ENCODE results near the gene KLHDC8A.
A peak's percentile ranks its signal among the peaks of the same experiment; 100 is the strongest.
"Not testable (repeated sequence)": the region's sequence is repeated elsewhere in the genome, so short reads cannot be mapped to it uniquely, and the experiment has no call there.

The KLHDC8A gene

DNA sequence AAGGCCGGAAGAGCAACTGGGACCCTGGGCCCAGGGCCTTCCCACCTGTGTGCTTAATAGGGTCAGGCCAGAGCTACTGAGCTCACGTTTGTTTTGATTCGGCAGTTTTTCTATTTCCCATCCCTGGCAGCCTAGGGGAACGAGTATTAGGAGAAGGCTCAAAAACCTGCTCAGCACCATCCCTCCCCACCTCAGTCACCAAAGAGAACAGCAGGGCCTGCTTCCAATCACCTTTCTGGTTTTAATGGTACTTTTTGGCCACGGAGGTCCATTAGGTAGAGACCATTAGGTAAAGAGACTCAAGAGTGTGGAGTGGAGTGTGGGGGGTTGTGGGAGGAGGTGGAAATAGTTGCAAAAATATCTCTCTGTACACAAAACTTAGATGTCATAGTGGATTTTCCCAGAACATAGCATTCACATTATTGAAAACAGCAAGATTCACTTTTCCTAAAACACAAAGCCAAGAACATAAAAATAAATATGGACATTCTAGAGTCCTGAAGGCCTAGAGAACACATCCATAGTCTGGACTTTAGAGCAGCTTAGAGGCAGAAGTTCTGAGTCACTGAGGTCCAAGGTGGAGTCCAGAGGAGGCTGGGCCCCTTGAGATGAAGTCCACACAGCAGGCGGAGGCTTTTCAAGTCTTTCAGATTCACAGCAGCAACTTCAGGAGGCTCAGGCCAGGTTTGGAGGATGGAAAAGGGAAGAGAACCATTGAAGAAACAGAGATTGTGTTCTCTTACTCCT lies 54.7 kb downstream of the KLHDC8A start:
- no peak for TF ChIP-seq CTCF (IDR thresholded peaks at IDR 0.05)
- Histone ChIP-seq H3K79me2 (no peaks in the 10 kb centered on the region), H3K27me3 (ENCODE audit: control insufficient read depth, insufficient read depth, low read length) (no peaks in the 10 kb centered on the region), H3K36me3 (ENCODE audit: control insufficient read depth, insufficient read depth, low read length) (no peaks in the 10 kb centered on the region), H3K4me2 (ENCODE audit: low read length) (no peak overlapping the region), H3K27ac (no peak overlapping the region), H3K9me3 (ENCODE audit: control insufficient read depth, low read length) (no peaks in the 10 kb centered on the region), H3K9ac (no peak overlapping the region), H3K4me1 (no peaks in the 10 kb centered on the region), H3K4me3 (ENCODE audit: low read depth, low read length) (no peak overlapping the region), H2AFZ (no peak overlapping the region)

GRCh38 chr1:205301205-205301821 lies 55.4 kb downstream of the KLHDC8A start:
- no peaks in the 10 kb centered on the region for H3K9me3 ChIP-seq (ENCODE audit: control insufficient read depth, low read length)
- H3K27me3 ChIP-seq (ENCODE audit: control insufficient read depth, insufficient read depth, low read length) = no peaks in the 10 kb centered on the region
- H3K4me2 ChIP-seq (ENCODE audit: low read length) = peak overlapping the region; percentile 31
- no peak for TF ChIP-seq CTCF (IDR thresholded peaks at IDR 0.05)
- no peaks in the 10 kb centered on the region for H3K36me3 ChIP-seq (ENCODE audit: control insufficient read depth, insufficient read depth, low read length)
- H3K4me1 ChIP-seq = no peaks in the 10 kb centered on the region
- no peaks in the 10 kb centered on the region for H3K79me2 ChIP-seq
- H3K9ac ChIP-seq = no peak overlapping the region
- H3K4me3 ChIP-seq (ENCODE audit: low read depth, low read length) = no peak overlapping the region
- no peak overlapping the region for H3K27ac ChIP-seq
- H2AFZ ChIP-seq = peak overlapping the region; percentile 50

DNA sequence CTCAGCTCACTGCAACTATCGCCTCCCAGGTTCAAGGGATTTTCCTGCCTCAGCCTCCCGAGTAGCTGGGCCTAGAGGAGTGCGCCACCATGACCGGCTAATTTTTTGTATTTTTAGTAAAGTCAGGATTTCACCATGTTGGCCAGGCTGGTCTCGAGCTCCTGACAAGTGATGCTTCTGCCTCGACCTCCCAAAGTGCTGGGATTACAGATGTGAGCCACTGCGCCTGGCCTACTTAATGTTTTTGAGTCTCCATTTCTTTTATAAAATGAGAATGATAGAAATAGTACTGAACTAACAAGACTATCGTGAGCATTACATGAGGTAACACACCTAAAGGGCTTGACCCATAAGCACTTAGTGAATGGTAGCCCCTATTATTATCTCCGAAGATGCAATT lies 56.6 kb downstream of the KLHDC8A start:
- Histone ChIP-seq H3K9ac (no peak overlapping the region), H3K9me3 (ENCODE audit: control insufficient read depth, low read length) (no peaks in the 10 kb centered on the region), H3K27ac (no peak overlapping the region), H3K36me3 (ENCODE audit: control insufficient read depth, insufficient read depth, low read length) (no peaks in the 10 kb centered on the region), H3K4me3 (ENCODE audit: low read depth, low read length) (no peak overlapping the region), H3K27me3 (ENCODE audit: control insufficient read depth, insufficient read depth, low read length) (no peaks in the 10 kb centered on the region), H2AFZ (no peak overlapping the region), H3K4me1 (no peaks in the 10 kb centered on the region), H3K4me2 (ENCODE audit: low read length) (no peak overlapping the region), H3K79me2 (no peaks in the 10 kb centered on the region)
- TF ChIP-seq CTCF (IDR thresholded peaks at IDR 0.05) = no peak

- Histone ChIP-seq H3K27me3 (ENCODE audit: control insufficient read depth, insufficient read depth, low read length) (no peaks in the 10 kb centered on the region), H3K4me1 (no peaks in the 10 kb centered on the region), H3K9ac (no peak overlapping the region), H2AFZ (no peak overlapping the region), H3K79me2 (no peaks in the 10 kb centered on the region), H3K4me2 (ENCODE audit: low read length) (no peak overlapping the region), H3K9me3 (ENCODE audit: control insufficient read depth, low read length) (no peaks in the 10 kb centered on the region), H3K36me3 (ENCODE audit: control insufficient read depth, insufficient read depth, low read length) (no peaks in the 10 kb centered on the region), H3K4me3 (ENCODE audit: low read depth, low read length) (no peak overlapping the region), H3K27ac (no peak overlapping the region)
- TF ChIP-seq CTCF (IDR thresholded peaks at IDR 0.05) = no peak
Measured at GRCh38 chr1:205298191-205298994, 58.3 kb downstream of the KLHDC8A start.

- H2AFZ ChIP-seq; H3K4me2 ChIP-seq (ENCODE audit: low read length); H3K79me2 ChIP-seq; H3K27ac ChIP-seq; H3K9ac ChIP-seq; H3K9me3 ChIP-seq (ENCODE audit: control insufficient read depth, low read length); H3K4me1 ChIP-seq; H3K4me3 ChIP-seq (ENCODE audit: low read depth, low read length); H3K27me3 ChIP-seq (ENCODE audit: control insufficient read depth, insufficient read depth, low read length); H3K36me3 ChIP-seq (ENCODE audit: control insufficient read depth, insufficient read depth, low read length): not testable (repeated sequence)
Measured at GRCh38 chr1:205297546-205298177, 59.1 kb downstream of the KLHDC8A start.
